Peyer's patch (tissue), 4 donors: ENCODE results near the gene FERMT2. TPM values are rescaled to one million over a fixed set of nuclear protein-coding genes. Genes with fewer than 3 reads are reported as not detected.

ENCODE experiments used
- DNase-seq, 3 donors: peaks; one replicate each; pipeline ENCODE4 v3.0.0-alpha.2; 2017 to 2019
- H3K27ac ChIP-seq, 4 donors: fragments of 200-600 bp; sonication (generic); one replicate each; pipeline ENCODE4 v1.5.1; 2016 to 2019
- H3K27me3 ChIP-seq, 2 donors: fragments of 200-600 bp; sonication (generic); one replicate each; pipeline ENCODE4 v1.5.1; 2019
- H3K36me3 ChIP-seq, 3 donors: fragments of 200-600 bp; sonication (generic); one replicate each; pipeline ENCODE4 v1.5.1; 2016 to 2019
- H3K4me1 ChIP-seq, 4 donors: fragments of 200-600 bp; sonication (generic); one replicate each; pipeline ENCODE4 v1.5.1; 2016 to 2019
- H3K4me3 ChIP-seq, 4 donors: fragments of 200-600 bp; sonication (generic); 1 replicate in 3 of 4; 2 replicates in 1 of 4; pipeline ENCODE4 v1.5.1; 2016 to 2019; ENCODE audit warnings: mild to moderate bottlenecking in 1 of 4
- H3K9me3 ChIP-seq, 4 donors: fragments of 200-600 bp; sonication (generic); one replicate each; pipeline ENCODE4 v1.5.1; 2016 to 2019; ENCODE audit warnings: mild to moderate bottlenecking in 1 of 4
- CTCF ChIP-seq, 6 experiments: fragments of 450-650 bp in 4 of 6; fragments of 200-600 bp in 2 of 6; sonication (generic) in 1 of 6; IDR thresholded peaks; one replicate each; pipeline ENCODE4 v1.5.1; 2017 to 2019; ENCODE audit warnings: antibody characterized with exemption in 6 of 6, mild to moderate bottlenecking in 3 of 6, moderate library complexity in 1 of 6
- POLR2A ChIP-seq, 2 donors: fragments of 450-650 bp; IDR thresholded peaks; one replicate each; pipeline ENCODE4 v1.5.1; 2017; ENCODE audit warnings: antibody characterized with exemption in 2 of 2, mild to moderate bottlenecking in 2 of 2, moderate library complexity in 2 of 2
- total RNA-seq, 4 donors: library from RNA; depleted of rRNA; stranded (reverse); fragments of >200 nt; gene quantifications; one replicate each; pipeline ENCODE4 v1.1.0, GENCODE V29; 2016

The FERMT2 gene
- total RNA-seq, 4 donors from 2014 or later = 10.0 to 59.4 (median 12.4) TPM

- Histone ChIP-seq H3K9me3 (no peaks in the 10 kb centered on the region), H3K4me3 (no peak overlapping the region), H3K27me3 (no peaks in the 10 kb centered on the region), H3K36me3 (no peaks in the 10 kb centered on the region), H3K4me1 (no peaks in the 10 kb centered on the region), H3K27ac (no peak overlapping the region)
- no peak for DNase-seq
- no peak for TF ChIP-seq POLR2A (IDR thresholded peaks at IDR 0.05)
- no peak for TF ChIP-seq CTCF (IDR thresholded peaks at IDR 0.05)
Measured at GRCh38 chr14:52821805-52822250, 129.0 kb downstream of the FERMT2 start.

- Histone ChIP-seq H3K9me3 (no peaks in the 10 kb centered on the region), H3K27me3 (no peaks in the 10 kb centered on the region), H3K27ac (no peak overlapping the region), H3K4me3 (no peak overlapping the region), H3K36me3 (no peaks in the 10 kb centered on the region), H3K4me1 (no peaks in the 10 kb centered on the region)
- DNase-seq = no peak
- TF ChIP-seq POLR2A (IDR thresholded peaks at IDR 0.05) = no peak
- TF ChIP-seq CTCF (IDR thresholded peaks at IDR 0.05) = no peak
Measured at GRCh38 chr14:52808101-52808500, 142.7 kb downstream of the FERMT2 start.

Other genes with a start within 250 kb of the FERMT2 start
- 100 to 1,000 TPM in 1 of 4 donors, 10 to 100 TPM in 3; 55.8 to 104 (median 69.5) TPM for gene PSMC6, start 243.8 kb downstream of the FERMT2 start, total RNA-seq
- gene STYX, start 220.9 kb downstream of the FERMT2 start, total RNA-seq = 10 to 100 TPM in 2 of 4 donors, 1 to 10 TPM in 2; 8.8 to 10.7 (median 9.9) TPM
- 10 to 100 TPM; 10.6 to 33.0 (median 13.7) TPM for gene GNPNAT1, start 159.4 kb downstream of the FERMT2 start, total RNA-seq
- 10 to 100 TPM in 3 of 4 donors, 1 to 10 TPM in 1; 5.3 to 42.1 (median 12.6) TPM for gene DDHD1, start 202.3 kb upstream of the FERMT2 start, total RNA-seq